GM23338 (cell line): ENCODE results near the gene SRSF12. TPM values are rescaled to one million over a fixed set of nuclear protein-coding genes. Genes with fewer than 3 reads are reported as not detected.

Source experiments
- ATAC-seq: fragments of 200-7000 bp; cut with Tn5 transposase; 3 replicates; pipeline ENCODE4 v1.9.1; 2020
- DNase-seq: peaks from one replicate; pipeline ENCODE4 v3.0.0-alpha.2; 2015; ENCODE audit warnings: low spot score
- H2AFZ ChIP-seq: fragments of 200-600 bp; sonication (generic); 2 replicates; pipeline ENCODE4 v1.8.0; 2016; ENCODE audit warnings: antibody characterized with exemption, mild to moderate bottlenecking, moderate library complexity
- H3F3A ChIP-seq: fragments of 200-600 bp; sonication (generic); replicated peaks from 2 replicates; pipeline ENCODE4 v1.8.0; 2017; ENCODE audit warnings: antibody characterized with exemption, mixed run types, low read depth
- H3K27ac ChIP-seq: fragments of 200-600 bp; sonication (generic); 2 replicates; pipeline ENCODE4 v1.6.1; 2016; ENCODE audit warnings: low read depth
- H3K27me3 ChIP-seq: fragments of 200-600 bp; sonication (generic); 2 replicates; pipeline ENCODE4 v1.8.0; 2016; ENCODE audit warnings: mild to moderate bottlenecking, mixed run types, moderate library complexity; ENCODE audit not compliant: insufficient read depth
- H3K36me3 ChIP-seq: fragments of 200-600 bp; sonication (generic); 2 replicates; pipeline ENCODE4 v1.8.0; 2016; ENCODE audit warnings: mild to moderate bottlenecking; ENCODE audit not compliant: insufficient read depth
- H3K4me1 ChIP-seq: fragments of 200-600 bp; sonication (generic); 2 replicates; pipeline ENCODE4 v1.8.0; 2016; ENCODE audit warnings: mild to moderate bottlenecking, moderate library complexity; ENCODE audit not compliant: insufficient read depth
- H3K4me2 ChIP-seq: fragments of 200-600 bp; sonication (generic); 2 replicates; pipeline ENCODE4 v1.7.1; 2017; ENCODE audit warnings: mixed run types
- H3K4me3 ChIP-seq: fragments of 200-600 bp; sonication (generic); 2 replicates; pipeline ENCODE4 v1.6.1; 2016; ENCODE audit warnings: mixed run types
- H3K79me2 ChIP-seq: fragments of 200-600 bp; sonication (generic); replicated peaks from 2 replicates; pipeline ENCODE4 v1.8.0; 2017; ENCODE audit warnings: mild to moderate bottlenecking; ENCODE audit not compliant: insufficient read depth
- H3K9me2 ChIP-seq: fragments of 200-600 bp; sonication (generic); 2 replicates; pipeline ENCODE4 v1.8.0; 2017; ENCODE audit not compliant: insufficient read depth
- H4K20me1 ChIP-seq: fragments of 200-600 bp; sonication (generic); replicated peaks from 2 replicates; pipeline ENCODE4 v1.8.0; 2017; ENCODE audit warnings: mild to moderate bottlenecking; ENCODE audit not compliant: insufficient read depth
- H3K27ac Mint-ChIP-seq: 2 replicates; pipeline ENCODE4 v1.8.0; 2020; ENCODE audit warnings: inconsistent platforms, mild to moderate bottlenecking, moderate library complexity, mixed read lengths
- H3K27me3 Mint-ChIP-seq: 3 replicates; pipeline ENCODE4 v1.8.0; 2022; ENCODE audit warnings: low read depth, mild to moderate bottlenecking, moderate library complexity, mixed read lengths, inconsistent platforms; ENCODE audit not compliant: insufficient read depth, poor library complexity
- H3K36me3 Mint-ChIP-seq: 3 replicates; pipeline ENCODE4 v1.8.0; 2021; ENCODE audit warnings: low read depth, mild to moderate bottlenecking, inconsistent platforms, moderate library complexity, mixed read lengths
- H3K4me1 Mint-ChIP-seq: 3 replicates; pipeline ENCODE4 v1.8.0; 2020; ENCODE audit warnings: mild to moderate bottlenecking, inconsistent platforms, mixed read lengths
- H3K4me3 Mint-ChIP-seq: 3 replicates; pipeline ENCODE4 v1.8.0; 2021; ENCODE audit warnings: moderate library complexity, mild to moderate bottlenecking, inconsistent platforms, mixed read lengths
- H3K9me3 Mint-ChIP-seq: 3 replicates; pipeline ENCODE4 v1.8.0; 2020; ENCODE audit warnings: moderate library complexity, mild to moderate bottlenecking, inconsistent platforms, mixed read lengths
- CREB1 ChIP-seq: fragments of 250-450 bp; sonication (Bioruptor Pico); IDR thresholded peaks from 2 replicates; pipeline ENCODE4 v1.5.0; 2020; ENCODE audit warnings: low read depth, mild to moderate bottlenecking, moderate library complexity
- CTCF ChIP-seq, 2 experiments: fragments of 200-600 bp in 1 of 2; sonication (generic) in 1 of 2; conservative IDR thresholded peaks; 2 replicates each; pipeline versions ENCODE4 v1.5.1 to v1.6.1; 2016 to 2017; ENCODE audit warnings: antibody characterized with exemption in 2 of 2, low read depth in 2 of 2, mild to moderate bottlenecking in 2 of 2, moderate library complexity in 1 of 2
- ETS1 ChIP-seq: IDR thresholded peaks from 2 replicates; pipeline ENCODE4 v1.6.1; 2016; ENCODE audit warnings: antibody characterized with exemption
- EZH2 ChIP-seq: fragments of 200-600 bp; sonication (generic); IDR thresholded peaks from one replicate; pipeline ENCODE4 v1.8.0; 2017; ENCODE audit warnings: antibody characterized with exemption, mild to moderate bottlenecking, low read depth; ENCODE audit not compliant: unreplicated experiment
- EZH2phosphoT487 ChIP-seq: fragments of 200-600 bp; sonication (generic); IDR thresholded peaks from one replicate; pipeline ENCODE4 v1.8.1; 2018; ENCODE audit warnings: antibody characterized with exemption; ENCODE audit not compliant: unreplicated experiment
- JUNB ChIP-seq: IDR thresholded peaks from one replicate; pipeline ENCODE4 v1.6.1; 2016; ENCODE audit warnings: antibody characterized with exemption; ENCODE audit not compliant: unreplicated experiment
- POLR2AphosphoS5 ChIP-seq: IDR thresholded peaks from 2 replicates; pipeline ENCODE4 v1.6.1; 2016; ENCODE audit warnings: antibody characterized with exemption, low read depth
- REST ChIP-seq: IDR thresholded peaks from one replicate; pipeline ENCODE4 v1.6.1; 2018; ENCODE audit warnings: antibody characterized with exemption; ENCODE audit not compliant: unreplicated experiment
- STAT1 ChIP-seq: IDR thresholded peaks from one replicate; pipeline ENCODE4 v1.6.1; 2016; ENCODE audit warnings: antibody characterized with exemption; ENCODE audit not compliant: unreplicated experiment
- ZNF331 ChIP-seq: fragments of 250-450 bp; sonication (Bioruptor Pico); IDR thresholded peaks from 2 replicates; pipeline ENCODE4 v1.5.0; 2020; ENCODE audit warnings: low read depth, mild to moderate bottlenecking, moderate library complexity
- ZNF462 ChIP-seq: fragments of 250-450 bp; sonication (Bioruptor Pico); IDR thresholded peaks from 2 replicates; pipeline ENCODE4 v1.5.0; 2020; ENCODE audit warnings: mild to moderate bottlenecking, moderate library complexity
- polyA plus RNA-seq: library from polyadenylated mRNA; unstranded; fragments of >200 nt; fragmentation: Nextera tagmentation; extraction: Ambion mirVana; gene quantifications from 2 replicates; pipeline ENCODE4 v1.2.1, GENCODE V29; 2016
- total RNA-seq: library from RNA; depleted of rRNA; stranded (reverse); fragments of >200 nt; shearing (Covaris generic); gene quantifications from 2 replicates; pipeline ENCODE4 v1.2.3, GENCODE V29; 2014

Gene SRSF12
- total and polyA plus RNA-seq, 2 experiments from 2014 or later, result 3.6 TPM

GRCh38 chr6:89080281-89081128 lies 37.4 kb downstream of the SRSF12 start, which contains the start of gene PNRC1:
Gene PNRC1, plus strand, starts transcription at chr6:89080751. Its CDS starts 144 bp downstream, at chr6:89080895.
- H3F3A ChIP-seq, result no peaks in the 10 kb centered on the region
- no peaks in the 10 kb centered on the region; the same call in 2 of the 3 replicates for H3K9me3 Mint-ChIP-seq
- H3K4me3 ChIP-seq, result peak within 1 kb of the TSS; percentile 86
- peaks cover 26% of the 10 kb centered on the region for H3K79me2 ChIP-seq
- H3K4me1 Mint-ChIP-seq, result peaks cover 33% of the 10 kb centered on the region
- H3K4me3 Mint-ChIP-seq, result peak within 1 kb of the TSS; percentile 93
- peak; percentile 100 for DNase-seq
- peak within 1 kb of the TSS; percentile 82 for H2AFZ ChIP-seq
- no peaks in the 10 kb centered on the region for H3K9me2 ChIP-seq
- H3K36me3 Mint-ChIP-seq, result peaks cover 11% of the 10 kb centered on the region
- H3K4me2 ChIP-seq, result peak within 1 kb of the TSS; percentile 94
- TF ChIP-seq STAT1 (no peak), EZH2phosphoT487 (no peak), POLR2AphosphoS5 (peak; percentile 97), CREB1 (CRISPR knock-in tag) (0 out of 2 replicates have a peak, but pooled peaks have one; percentile 36), ZNF331 (CRISPR knock-in tag) (no peak), CTCF (conservative IDR thresholded peaks at IDR 0.05; ENCODE audit: low read depth in 2 of 2) (no peak), ZNF462 (CRISPR knock-in tag) (no peak), JUNB (no peak), REST (no peak), ETS1 (no peak), EZH2 (no peak)
- peak; percentile 66 for ATAC-seq
- peaks cover 37% of the 10 kb centered on the region for H3K4me1 ChIP-seq
- peaks cover 20% of the 10 kb centered on the region for H3K27me3 Mint-ChIP-seq
- peaks cover 5% of the 10 kb centered on the region for H3K36me3 ChIP-seq
- peaks cover 19% of the 10 kb centered on the region for H4K20me1 ChIP-seq
- peak within 1 kb of the TSS; percentile 96 for H3K27ac ChIP-seq
- H3K27ac Mint-ChIP-seq, result peak within 1 kb of the TSS; percentile 98
- H3K27me3 ChIP-seq, result peaks cover 21% of the 10 kb centered on the region
